ENCODE results near the gene CALML5. TPM values are rescaled to one million over a fixed set of nuclear protein-coding genes. Genes with fewer than 3 reads are reported as not detected.

Gene CALML5
- total and polyA plus RNA-seq, 2 donors (not counting 1 experiment from before 2014, with no cell fraction given): not detected

- DNase-seq (ENCODE audit: low read depth in 2 of 2): no peak
- H3K79me2 ChIP-seq (ENCODE audit: control insufficient read depth, insufficient read depth, low read length): no peaks in the 10 kb centered on the region
- no peaks in the 10 kb centered on the region for H3K4me1 ChIP-seq (ENCODE audit: control insufficient read depth, extremely low read depth, insufficient read depth, low read length)
- H3K27ac ChIP-seq (ENCODE audit: insufficient read depth, low read length): no peak overlapping the region
- no peaks in the 10 kb centered on the region for H3K9me3 ChIP-seq (ENCODE audit: control insufficient read depth, insufficient read depth, low read depth, low read length)
- H2AFZ ChIP-seq (ENCODE audit: low read length): no peak overlapping the region
- TF ChIP-seq EZH2 (IDR thresholded peaks at IDR 0.05; ENCODE audit: low read length, missing control alignments) (no peak), CTCF (conservative IDR thresholded peaks at IDR 0.05 in 1 of 2, IDR thresholded peaks at IDR 0.05 in 1 of 2; ENCODE audit: low read depth in 1 of 2, low read length in 2 of 2) (no peak)
- H3K4me2 ChIP-seq (ENCODE audit: extremely low read depth, insufficient read depth, low read length): no peak overlapping the region
- H3K36me3 ChIP-seq (ENCODE audit: control insufficient read depth, insufficient read depth, low read length): no peaks in the 10 kb centered on the region
- no peak overlapping the region for H3K4me3 ChIP-seq (replicated peaks in 1 of 4; ENCODE audit: control extremely low read depth in 1 of 4, insufficient read depth in 1 of 4, low read depth in 3 of 4, low read length in 4 of 4)
- no peaks in the 10 kb centered on the region for H4K20me1 ChIP-seq (ENCODE audit: control insufficient read depth, extremely low read depth, insufficient read depth, low read length)
- H3K27me3 ChIP-seq (ENCODE audit: control insufficient read depth, insufficient read depth, low read length): peaks cover under 1% of the 10 kb centered on the region
- no peak overlapping the region for H3K9ac ChIP-seq (ENCODE audit: insufficient read depth, low read length)
These were observed 7.9 kb downstream of the CALML5 start for GRCh38 chr10:5491477-5491876.

GRCh38 chr10:5490698-5491464 is 8.5 kb downstream of the CALML5 start:
- no peak for TF ChIP-seq EZH2 (IDR thresholded peaks at IDR 0.05; ENCODE audit: low read length, missing control alignments)
- TF ChIP-seq CTCF (conservative IDR thresholded peaks at IDR 0.05 in 1 of 2, IDR thresholded peaks at IDR 0.05 in 1 of 2; ENCODE audit: low read depth in 1 of 2, low read length in 2 of 2): no peak
- no peak for DNase-seq (ENCODE audit: low read depth in 2 of 2)

GRCh38 chr10:5490032-5490431 is 9.3 kb downstream of the CALML5 start:
- Histone ChIP-seq H3K79me2 (ENCODE audit: control insufficient read depth, insufficient read depth, low read length) (no peaks in the 10 kb centered on the region), H3K9me3 (ENCODE audit: control insufficient read depth, insufficient read depth, low read depth, low read length) (no peaks in the 10 kb centered on the region), H3K9ac (ENCODE audit: insufficient read depth, low read length) (no peak overlapping the region), H3K4me2 (ENCODE audit: extremely low read depth, insufficient read depth, low read length) (no peak overlapping the region), H4K20me1 (ENCODE audit: control insufficient read depth, extremely low read depth, insufficient read depth, low read length) (no peaks in the 10 kb centered on the region), H3K27me3 (ENCODE audit: control insufficient read depth, insufficient read depth, low read length) (peaks cover 14% of the 10 kb centered on the region), H3K4me3 (replicated peaks in 1 of 4; ENCODE audit: control extremely low read depth in 1 of 4, insufficient read depth in 1 of 4, low read depth in 3 of 4, low read length in 4 of 4) (no peak overlapping the region), H3K27ac (ENCODE audit: insufficient read depth, low read length) (no peak overlapping the region), H3K4me1 (ENCODE audit: control insufficient read depth, extremely low read depth, insufficient read depth, low read length) (no peaks in the 10 kb centered on the region), H2AFZ (ENCODE audit: low read length) (no peak overlapping the region), H3K36me3 (ENCODE audit: control insufficient read depth, insufficient read depth, low read length) (no peaks in the 10 kb centered on the region)
- TF ChIP-seq EZH2 (IDR thresholded peaks at IDR 0.05; ENCODE audit: low read length, missing control alignments) (no peak), CTCF (conservative IDR thresholded peaks at IDR 0.05 in 1 of 2, IDR thresholded peaks at IDR 0.05 in 1 of 2; ENCODE audit: low read depth in 1 of 2, low read length in 2 of 2) (no peak)
- DNase-seq (ENCODE audit: low read depth in 2 of 2): no peak

More at GRCh38 chr10:5490698-5491464, 8.5 kb downstream of the CALML5 start:
- no peak overlapping the region for H3K9ac ChIP-seq (ENCODE audit: insufficient read depth, low read length)
- no peak overlapping the region for H2AFZ ChIP-seq (ENCODE audit: low read length)
- H4K20me1 ChIP-seq (ENCODE audit: control insufficient read depth, extremely low read depth, insufficient read depth, low read length): no peaks in the 10 kb centered on the region
- no peaks in the 10 kb centered on the region for H3K79me2 ChIP-seq (ENCODE audit: control insufficient read depth, insufficient read depth, low read length)
- no peak overlapping the region for H3K27ac ChIP-seq (ENCODE audit: insufficient read depth, low read length)
- no peak overlapping the region for H3K4me2 ChIP-seq (ENCODE audit: extremely low read depth, insufficient read depth, low read length)
- H3K27me3 ChIP-seq (ENCODE audit: control insufficient read depth, insufficient read depth, low read length): peaks cover 7% of the 10 kb centered on the region
- H3K4me1 ChIP-seq (ENCODE audit: control insufficient read depth, extremely low read depth, insufficient read depth, low read length): no peaks in the 10 kb centered on the region
- no peaks in the 10 kb centered on the region for H3K9me3 ChIP-seq (ENCODE audit: control insufficient read depth, insufficient read depth, low read depth, low read length)
- H3K36me3 ChIP-seq (ENCODE audit: control insufficient read depth, insufficient read depth, low read length): no peaks in the 10 kb centered on the region
- no peak overlapping the region for H3K4me3 ChIP-seq (replicated peaks in 1 of 4; ENCODE audit: control extremely low read depth in 1 of 4, insufficient read depth in 1 of 4, low read depth in 3 of 4, low read length in 4 of 4)
